ENCODE results near the gene MIF.

- TF ChIP-seq, protein P1, sequence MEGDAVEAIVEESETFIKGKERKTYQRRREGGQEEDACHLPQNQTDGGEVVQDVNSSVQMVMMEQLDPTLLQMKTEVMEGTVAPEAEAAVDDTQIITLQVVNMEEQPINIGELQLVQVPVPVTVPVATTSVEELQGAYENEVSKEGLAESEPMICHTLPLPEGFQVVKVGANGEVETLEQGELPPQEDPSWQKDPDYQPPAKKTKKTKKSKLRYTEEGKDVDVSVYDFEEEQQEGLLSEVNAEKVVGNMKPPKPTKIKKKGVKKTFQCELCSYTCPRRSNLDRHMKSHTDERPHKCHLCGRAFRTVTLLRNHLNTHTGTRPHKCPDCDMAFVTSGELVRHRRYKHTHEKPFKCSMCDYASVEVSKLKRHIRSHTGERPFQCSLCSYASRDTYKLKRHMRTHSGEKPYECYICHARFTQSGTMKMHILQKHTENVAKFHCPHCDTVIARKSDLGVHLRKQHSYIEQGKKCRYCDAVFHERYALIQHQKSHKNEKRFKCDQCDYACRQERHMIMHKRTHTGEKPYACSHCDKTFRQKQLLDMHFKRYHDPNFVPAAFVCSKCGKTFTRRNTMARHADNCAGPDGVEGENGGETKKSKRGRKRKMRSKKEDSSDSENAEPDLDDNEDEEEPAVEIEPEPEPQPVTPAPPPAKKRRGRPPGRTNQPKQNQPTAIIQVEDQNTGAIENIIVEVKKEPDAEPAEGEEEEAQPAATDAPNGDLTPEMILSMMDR (conservative IDR thresholded peaks at IDR 0.05; ENCODE audit: low read length): no peak
- TF ChIP-seq EZH2phosphoT487 (IDR thresholded peaks at IDR 0.05; ENCODE audit: borderline replicate concordance, low read depth, low read length): no peak
These were observed 18.4 kb upstream of the MIF start for GRCh38 chr22:23875801-23876200.

Measured in OCI-LY7 (cell line).